ENCODE data around the gene TLCD5. TPM values are rescaled to one million over a fixed set of nuclear protein-coding genes. Genes with fewer than 3 reads are reported as not detected.
A peak's percentile ranks its signal among the peaks of the same experiment; 100 is the strongest.

The TLCD5 gene
- total and polyA plus RNA-seq, 7 donors, result 0.60 to 7.2 (median 3.7) TPM; not detected in 1

GRCh38 chr11:120334894-120335462 lies 9.9 kb downstream of the TLCD5 start:
- Histone ChIP-seq H3K4me3 (peak overlapping the region; percentile 58 to 95 (median 82)), H3K4me1 (peaks cover 0 to 65% (median 45%) of the 10 kb centered on the region in 4 donors), H3K27me3 (no peaks in the 10 kb centered on the region), H3K36me3 (peaks cover 0 to 13% (median 0%) of the 10 kb centered on the region in 4 donors), H3K9me3 (no peaks in the 10 kb centered on the region), H3K27ac (peak overlapping the region; percentile 93 to 100 (median 99))
- DNase-seq, result peak; percentile 82
- intact Hi-C loops (cut with DNase I), result loop anchor here (2.0 to 10.0 kb wide), 2 partner anchors 98 to 350 kb away; no protein-coding TSS in a partner anchor
- 1 to 4% methylated on average over 8 of the region's 8 CpGs for WGBS, 2 donors
- peak; percentile 46 to 80 (median 60) for TF ChIP-seq EP300 (IDR thresholded peaks at IDR 0.05)
- TF ChIP-seq POLR2AphosphoS5 (IDR thresholded peaks at IDR 0.05), result peak; percentile 65 to 85 (median 72)
- peak in 3 of 4 experiments; percentile 50 to 66 (median 61) for TF ChIP-seq CTCF (IDR thresholded peaks at IDR 0.05)
- TF ChIP-seq POLR2A (IDR thresholded peaks at IDR 0.05), result no peak

GRCh38 chr11:120335556-120335907 lies 10.4 kb downstream of the TLCD5 start:
- 1% methylated on average over 19 of the region's 19 CpGs for WGBS, 2 donors
- Histone ChIP-seq H3K27ac (peak overlapping the region; percentile 93 to 100 (median 99)), H3K4me1 (peaks cover 0 to 70% (median 50%) of the 10 kb centered on the region in 4 donors), H3K4me3 (peak overlapping the region; percentile 58 to 95 (median 82)), H3K27me3 (no peaks in the 10 kb centered on the region), H3K36me3 (peaks cover 0 to 8% (median 0%) of the 10 kb centered on the region in 4 donors), H3K9me3 (no peaks in the 10 kb centered on the region)
- DNase-seq, result no peak
- intact Hi-C loops (cut with DNase I), result loop anchor here (2.0 to 10.0 kb wide), 2 partner anchors 97 to 349 kb away; no protein-coding TSS in a partner anchor
- TF ChIP-seq EP300 (IDR thresholded peaks at IDR 0.05), result no peak
- no peak for TF ChIP-seq POLR2AphosphoS5 (IDR thresholded peaks at IDR 0.05)
- TF ChIP-seq CTCF (IDR thresholded peaks at IDR 0.05), result no peak
- TF ChIP-seq POLR2A (IDR thresholded peaks at IDR 0.05), result no peak

- Histone ChIP-seq H3K4me1 (peaks cover 0 to 75% (median 56%) of the 10 kb centered on the region in 4 donors), H3K9me3 (no peaks in the 10 kb centered on the region), H3K36me3 (peaks cover 0 to 2% (median 0%) of the 10 kb centered on the region in 4 donors), H3K27me3 (no peaks in the 10 kb centered on the region), H3K4me3 (peak within 1 kb of the TSS; percentile 58 to 95 (median 90)), H3K27ac (peak within 1 kb of the TSS; percentile 93 to 100 (median 99))
- peak in 1 of 4 donors; percentile 37 for TF ChIP-seq EP300 (IDR thresholded peaks at IDR 0.05)
- peak; percentile 38 to 86 (median 80) for TF ChIP-seq POLR2AphosphoS5 (IDR thresholded peaks at IDR 0.05)
- peak; percentile 37 to 46 for TF ChIP-seq POLR2A (IDR thresholded peaks at IDR 0.05)
- TF ChIP-seq CTCF (IDR thresholded peaks at IDR 0.05), result peak in 2 of 4 experiments; percentile 6 to 17
- WGBS, 2 donors, result 0% methylated on average over 92 of the region's 92 CpGs
- intact Hi-C loops (cut with DNase I), result loop anchor here (1.0 to 10.0 kb wide), 3 partner anchors 64 to 349 kb away; no protein-coding TSS in a partner anchor
- peak; percentile 98 for DNase-seq
These were observed 11.0 kb downstream of the TLCD5 start, which contains the start of gene ARHGEF12 for GRCh38 chr11:120335908-120336640. TSS of gene ARHGEF12 (plus strand) at chr11:120336413. CDS start at chr11:120337244, 831 bp downstream.

GRCh38 chr11:120336641-120337354 lies 11.7 kb downstream of the TLCD5 start:
- no peaks in the 10 kb centered on the region for H3K36me3 ChIP-seq
- peaks cover 0 to 75% (median 59%) of the 10 kb centered on the region in 4 donors for H3K4me1 ChIP-seq
- peak overlapping the region; percentile 93 to 100 (median 99) for H3K27ac ChIP-seq
- H3K4me3 ChIP-seq, result peak overlapping the region; percentile 58 to 95 (median 90)
- WGBS, 2 donors, result 0 to 1% methylated on average over 56 of the region's 56 CpGs
- intact Hi-C loops (cut with DNase I), result loop anchor here (1.0 to 10.0 kb wide), 2 partner anchors 64 to 348 kb away; no protein-coding TSS in a partner anchor
- H3K27me3 ChIP-seq, result no peaks in the 10 kb centered on the region
- no peaks in the 10 kb centered on the region for H3K9me3 ChIP-seq
- DNase-seq, result peak; percentile 77
- TF ChIP-seq POLR2AphosphoS5 (IDR thresholded peaks at IDR 0.05) (no peak), POLR2A (IDR thresholded peaks at IDR 0.05) (no peak), CTCF (IDR thresholded peaks at IDR 0.05) (no peak)
